ENCODE data around the gene MAST1.

DNA sequence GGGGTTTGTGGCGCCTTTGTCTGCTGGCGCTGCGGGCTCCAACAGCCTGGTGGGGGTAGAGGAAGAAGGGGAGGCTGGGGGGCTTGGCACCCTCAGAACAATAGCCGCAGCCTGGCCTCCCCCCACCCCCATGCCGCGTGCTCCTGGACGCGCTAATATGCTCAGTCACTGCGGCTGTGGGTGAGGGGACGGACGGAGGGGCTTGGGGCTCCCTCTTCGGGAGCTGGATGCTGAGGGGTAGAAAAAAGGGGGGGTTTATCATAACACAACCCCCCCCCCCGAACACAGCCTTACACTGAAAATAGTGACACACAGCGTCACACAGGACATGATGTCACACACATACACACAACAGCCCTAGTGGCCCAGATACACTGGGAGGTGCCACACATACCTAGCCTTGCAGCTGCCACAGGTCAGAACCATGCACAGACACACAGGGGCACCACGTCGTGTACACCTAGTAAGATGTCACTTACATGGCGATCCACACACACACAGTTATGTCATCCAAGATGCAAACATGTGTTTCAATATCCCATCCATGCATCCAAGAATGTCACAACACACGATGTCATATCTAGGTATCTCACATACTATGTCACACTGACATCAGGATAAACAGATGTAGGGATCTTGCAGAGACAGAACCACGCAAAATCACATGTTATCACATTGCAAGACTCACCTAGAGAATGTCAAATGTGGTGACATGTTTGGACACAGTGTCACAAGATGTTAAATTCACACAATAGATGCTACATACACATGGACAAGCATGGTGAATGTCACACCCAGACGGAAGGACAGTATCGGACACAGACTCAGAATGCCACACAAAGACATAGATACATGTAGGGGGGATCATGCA lies 806 bp downstream of the MAST1 start:
- TF ChIP-seq, protein P1, sequence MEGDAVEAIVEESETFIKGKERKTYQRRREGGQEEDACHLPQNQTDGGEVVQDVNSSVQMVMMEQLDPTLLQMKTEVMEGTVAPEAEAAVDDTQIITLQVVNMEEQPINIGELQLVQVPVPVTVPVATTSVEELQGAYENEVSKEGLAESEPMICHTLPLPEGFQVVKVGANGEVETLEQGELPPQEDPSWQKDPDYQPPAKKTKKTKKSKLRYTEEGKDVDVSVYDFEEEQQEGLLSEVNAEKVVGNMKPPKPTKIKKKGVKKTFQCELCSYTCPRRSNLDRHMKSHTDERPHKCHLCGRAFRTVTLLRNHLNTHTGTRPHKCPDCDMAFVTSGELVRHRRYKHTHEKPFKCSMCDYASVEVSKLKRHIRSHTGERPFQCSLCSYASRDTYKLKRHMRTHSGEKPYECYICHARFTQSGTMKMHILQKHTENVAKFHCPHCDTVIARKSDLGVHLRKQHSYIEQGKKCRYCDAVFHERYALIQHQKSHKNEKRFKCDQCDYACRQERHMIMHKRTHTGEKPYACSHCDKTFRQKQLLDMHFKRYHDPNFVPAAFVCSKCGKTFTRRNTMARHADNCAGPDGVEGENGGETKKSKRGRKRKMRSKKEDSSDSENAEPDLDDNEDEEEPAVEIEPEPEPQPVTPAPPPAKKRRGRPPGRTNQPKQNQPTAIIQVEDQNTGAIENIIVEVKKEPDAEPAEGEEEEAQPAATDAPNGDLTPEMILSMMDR (IDR thresholded peaks at IDR 0.05), result no peak
- TF ChIP-seq POLR2A (IDR thresholded peaks at IDR 0.05), result no peak

Measured in testis (tissue), 2 donors.